HEK293 (cell line): ENCODE data around the gene PRRT1.
"Not testable (repeated sequence)": the region's sequence is repeated elsewhere in the genome, so short reads cannot be mapped to it uniquely, and the experiment has no call there.

ENCODE experiments used
- CTCF ChIA-PET: fragments of 350-600 bp; formaldehyde crosslinking; extraction: SDS; loops from one replicate; lab custom pipeline; 2021; ENCODE audit warnings: antibody characterized with exemption; lab: Yijun Ruan, JAX
- POLR2A ChIA-PET: fragments of 300-600 bp; formaldehyde crosslinking; extraction: SDS; loops from one replicate; lab custom pipeline; 2020; ENCODE audit warnings: antibody characterized with exemption, inconsistent platforms; lab: Yijun Ruan, JAX
- H3K27ac ChIP-seq: fragments of 200-500 bp; sonication (Bioruptor generic); 2 replicates; pipeline ENCODE4 v1.5.1; 2014; ENCODE audit warnings: low read depth, low read length, control low read depth, inconsistent platforms; ENCODE audit errors: extremely low read depth
- H3K36me3 ChIP-seq, 2 experiments: fragments of 200-500 bp in 1 of 2; sonication (Bioruptor generic) in 1 of 2; 1 replicate in 1 of 2; 2 replicates in 1 of 2; pipeline ENCODE4 v1.5.1; 2014 to 2017; ENCODE audit warnings: inconsistent platforms in 2 of 2, low read length in 2 of 2; ENCODE audit not compliant: control insufficient read depth in 2 of 2, insufficient read depth in 1 of 2
- H3K4me1 ChIP-seq: fragments of 200-500 bp; sonication (Bioruptor generic); 2 replicates; pipeline ENCODE4 v1.5.1; 2014; ENCODE audit warnings: mild to moderate bottlenecking, low read length, inconsistent platforms; ENCODE audit not compliant: control insufficient read depth, insufficient read depth
- H3K4me3 ChIP-seq: 2 replicates; pipeline ENCODE4 v1.5.1; 2011; ENCODE audit warnings: low read depth, mild to moderate bottlenecking, control low read depth, low read length, moderate library complexity
- H3K9me3 ChIP-seq: fragments of 200-500 bp; sonication (Bioruptor generic); 2 replicates; pipeline ENCODE4 v1.5.1; 2014; ENCODE audit warnings: low read depth, low read length, inconsistent platforms; ENCODE audit not compliant: control insufficient read depth, insufficient read depth
- EGR2 ChIP-seq: fragments of 450-650 bp; formaldehyde crosslinking; IDR thresholded peaks from 2 replicates; pipeline ENCODE4 v1.5.1; 2016; ENCODE audit warnings: low read depth, missing biosample characterization, missing genetic modification characterization
- GFI1B ChIP-seq: fragments of 450-650 bp; formaldehyde crosslinking; IDR thresholded peaks from 2 replicates; pipeline ENCODE4 v1.5.1; 2016; ENCODE audit warnings: missing biosample characterization, missing genetic modification characterization
- IKZF3 ChIP-seq: fragments of 450-650 bp; IDR thresholded peaks from 2 replicates; pipeline ENCODE4 v1.5.0; 2018; ENCODE audit warnings: missing biosample characterization, mild to moderate bottlenecking, missing genetic modification characterization, moderate library complexity
- INSM2 ChIP-seq: fragments of 450-650 bp; formaldehyde crosslinking; IDR thresholded peaks from 2 replicates; pipeline ENCODE4 v1.5.1; 2016; ENCODE audit warnings: missing biosample characterization, missing genetic modification characterization
- TRIM28 ChIP-seq: IDR thresholded peaks from 2 replicates; pipeline ENCODE4 v1.6.1; 2011; ENCODE audit warnings: low read length, control low read depth, borderline replicate concordance
- TSHZ1 ChIP-seq: fragments of 450-650 bp; formaldehyde crosslinking; IDR thresholded peaks from 2 replicates; pipeline ENCODE4 v1.5.1; 2016; ENCODE audit warnings: missing biosample characterization, missing genetic modification characterization, borderline replicate concordance
- ZBTB10 ChIP-seq: fragments of 450-650 bp; formaldehyde crosslinking; IDR thresholded peaks from 2 replicates; pipeline ENCODE4 v1.5.1; 2016; ENCODE audit warnings: missing biosample characterization, missing genetic modification characterization
- ZBTB49 ChIP-seq: fragments of 450-650 bp; formaldehyde crosslinking; IDR thresholded peaks from 2 replicates; pipeline ENCODE4 v1.5.1; 2016; ENCODE audit warnings: missing biosample characterization, missing genetic modification characterization, low read depth
- ZFHX2 ChIP-seq: fragments of 450-650 bp; formaldehyde crosslinking; conservative IDR thresholded peaks from 2 replicates; pipeline ENCODE4 v1.5.1; 2016; ENCODE audit warnings: missing biosample characterization, missing genetic modification characterization
- ZFP3 ChIP-seq: fragments of 450-650 bp; formaldehyde crosslinking; IDR thresholded peaks from 2 replicates; pipeline ENCODE4 v1.5.1; 2016; ENCODE audit warnings: low read depth, missing biosample characterization, missing genetic modification characterization
- ZNF202 ChIP-seq: fragments of 450-650 bp; formaldehyde crosslinking; IDR thresholded peaks from 2 replicates; pipeline ENCODE4 v1.5.1; 2016; ENCODE audit warnings: missing biosample characterization, missing genetic modification characterization, borderline replicate concordance
- ZNF341 ChIP-seq: fragments of 450-650 bp; formaldehyde crosslinking; IDR thresholded peaks from 2 replicates; pipeline ENCODE4; 2016; ENCODE audit warnings: low read depth, missing biosample characterization, missing genetic modification characterization
- ZNF362 ChIP-seq: fragments of 450-650 bp; formaldehyde crosslinking; IDR thresholded peaks from 2 replicates; pipeline ENCODE4 v1.5.1; 2016; ENCODE audit warnings: missing biosample characterization, missing genetic modification characterization
- ZNF366 ChIP-seq: fragments of 450-650 bp; formaldehyde crosslinking; conservative IDR thresholded peaks from 2 replicates; pipeline ENCODE4 v1.5.1; 2016; ENCODE audit warnings: missing biosample characterization, missing genetic modification characterization
- ZNF37A ChIP-seq: fragments of 450-650 bp; IDR thresholded peaks from 2 replicates; pipeline ENCODE4 v1.5.1; 2018; ENCODE audit warnings: missing biosample characterization, missing genetic modification characterization
- ZNF488 ChIP-seq: fragments of 450-650 bp; formaldehyde crosslinking; IDR thresholded peaks from 2 replicates; pipeline ENCODE4 v1.5.1; 2016; ENCODE audit warnings: missing biosample characterization, missing genetic modification characterization
- ZNF544 ChIP-seq: fragments of 450-650 bp; formaldehyde crosslinking; IDR thresholded peaks from 2 replicates; pipeline ENCODE4 v1.5.0; 2017; ENCODE audit warnings: missing biosample characterization, missing genetic modification characterization
- ZNF629 ChIP-seq: fragments of 450-650 bp; formaldehyde crosslinking; IDR thresholded peaks from 2 replicates; pipeline ENCODE4 v1.5.1; 2017; ENCODE audit warnings: missing biosample characterization, missing genetic modification characterization
- ZNF660 ChIP-seq: fragments of 450-650 bp; IDR thresholded peaks from 2 replicates; pipeline ENCODE4 v1.5.1; 2018; ENCODE audit warnings: missing biosample characterization, mild to moderate bottlenecking, missing genetic modification characterization

PRRT1 gene

GRCh38 chr6:32194825-32195651 is 43.3 kb upstream of the PRRT1 start (continued):
- TF ChIP-seq ZBTB49 (no peak), IKZF3 (tag by site-specific recombination) (peak; percentile 72), ZNF341 (no peak), GFI1B (tag by site-specific recombination) (no peak), ZNF660 (tag by site-specific recombination) (peak; percentile 38; the same call in 1 of the 2 replicates), ZBTB10 (tag by site-specific recombination) (peak; percentile 86), ZNF202 (tag by site-specific recombination) (no peak), ZNF544 (tag by site-specific recombination) (no peak)

GRCh38 chr6:32194388-32194787 is 42.6 kb upstream of the PRRT1 start:
- H3K36me3 ChIP-seq, result no peaks in the 10 kb centered on the region
- no peaks in the 10 kb centered on the region for H3K9me3 ChIP-seq
- no peak for TF ChIP-seq INSM2 (tag by site-specific recombination)
- TF ChIP-seq ZNF37A (tag by site-specific recombination), result no peak
- no peak for TF ChIP-seq TRIM28
- TF ChIP-seq EGR2 (tag by site-specific recombination), result no peak
- no peak for TF ChIP-seq ZNF362 (tag by site-specific recombination)
- no peak for TF ChIP-seq ZNF488 (tag by site-specific recombination)
- no peak for TF ChIP-seq ZNF366 (tag by site-specific recombination)
- no peak for TF ChIP-seq ZNF629 (tag by site-specific recombination)
- TF ChIP-seq ZFHX2 (tag by site-specific recombination), result no peak
- TF ChIP-seq TSHZ1 (tag by site-specific recombination), result no peak
- TF ChIP-seq ZFP3 (tag by site-specific recombination), result no peak
- POLR2A ChIA-PET, result interaction anchor here (1.6 to 2.3 kb wide), 5 partner anchors 11 to 32 kb away, joined by 4 to 25 read pairs (median 11); partner anchors contain the start of gene AGPAT1
- H3K4me1 ChIP-seq, result peaks cover 7% of the 10 kb centered on the region
- no peak overlapping the region for H3K4me3 ChIP-seq
- CTCF ChIA-PET, result interaction anchor here (0.5 to 2.2 kb wide), 10 partner anchors 9 to 758 kb away, joined by 3 to 25 read pairs (median 6); partner anchors contain the start of gene ATF6B
- H3K27ac ChIP-seq, result no peak overlapping the region

- POLR2A ChIA-PET, result interaction anchor here (1.2 kb wide), 2 partner anchors 10 to 16 kb away, joined by 3 to 9 read pairs; no protein-coding TSS in a partner anchor
- not testable (repeated sequence) for H3K36me3 ChIP-seq, H3K27ac ChIP-seq, H3K9me3 ChIP-seq, H3K4me3 ChIP-seq
- CTCF ChIA-PET, result interaction anchor here (0.6 to 1.5 kb wide), 7 partner anchors 12 to 548 kb away, joined by 3 to 7 read pairs (median 3); no protein-coding TSS in a partner anchor
- peaks cover 10% of the 10 kb centered on the region for H3K4me1 ChIP-seq
These were observed 41.4 kb upstream of the PRRT1 start for GRCh38 chr6:32193096-32193495.
